ENCODE measurements around the gene SLC27A5.

The SLC27A5 gene

DNA sequence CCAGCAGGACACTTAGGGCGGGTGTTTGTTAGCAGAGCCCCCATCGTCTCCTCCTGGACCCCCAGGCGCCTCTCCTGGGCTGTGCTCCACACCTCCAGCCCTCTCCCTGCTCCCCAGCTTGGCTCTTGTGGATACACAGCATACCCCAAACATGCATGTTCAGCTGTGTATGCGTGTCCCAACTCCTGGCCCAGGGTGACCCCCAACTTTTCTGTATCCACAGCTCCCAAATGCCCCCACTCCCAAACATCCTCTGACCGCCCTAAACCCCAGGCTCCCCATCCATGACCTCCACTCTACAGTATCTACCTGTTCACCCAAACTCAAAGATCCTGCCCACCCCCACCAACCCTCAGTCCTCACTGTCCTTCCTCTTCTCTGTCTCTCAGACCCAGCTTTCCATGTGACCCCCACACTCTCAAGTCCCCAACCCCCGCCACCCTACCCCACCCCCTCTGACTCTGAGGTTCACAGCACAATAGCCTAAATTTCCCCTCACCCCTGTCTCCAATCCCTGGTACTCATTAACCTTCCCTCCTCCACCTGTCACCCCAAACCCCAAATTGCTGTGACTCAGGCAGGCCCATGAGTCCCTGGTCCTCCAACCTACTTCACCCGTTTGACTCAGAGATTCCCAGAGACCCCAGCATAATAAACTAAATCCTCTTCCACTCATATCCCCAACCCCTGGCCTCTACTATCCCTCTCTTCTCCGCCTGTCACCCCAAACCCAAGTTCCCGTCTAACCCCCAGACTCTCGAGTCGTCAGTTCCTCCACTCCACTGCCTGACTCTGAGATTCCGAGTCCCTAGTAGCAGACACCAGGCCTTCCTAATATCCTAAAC is 45.7 kb upstream of the SLC27A5 start:
- peak overlapping the region; percentile 67 to 81; a peak in 3 of 4 replicates for H3K4me3 ChIP-seq (ENCODE audit: low read depth in 1 of 2, low read length in 2 of 2)
- no peak for TF ChIP-seq EZH2 (IDR thresholded peaks at IDR 0.05; ENCODE audit: borderline replicate concordance, low read depth, low read length, severe bottlenecking)
- TF ChIP-seq, protein P1, sequence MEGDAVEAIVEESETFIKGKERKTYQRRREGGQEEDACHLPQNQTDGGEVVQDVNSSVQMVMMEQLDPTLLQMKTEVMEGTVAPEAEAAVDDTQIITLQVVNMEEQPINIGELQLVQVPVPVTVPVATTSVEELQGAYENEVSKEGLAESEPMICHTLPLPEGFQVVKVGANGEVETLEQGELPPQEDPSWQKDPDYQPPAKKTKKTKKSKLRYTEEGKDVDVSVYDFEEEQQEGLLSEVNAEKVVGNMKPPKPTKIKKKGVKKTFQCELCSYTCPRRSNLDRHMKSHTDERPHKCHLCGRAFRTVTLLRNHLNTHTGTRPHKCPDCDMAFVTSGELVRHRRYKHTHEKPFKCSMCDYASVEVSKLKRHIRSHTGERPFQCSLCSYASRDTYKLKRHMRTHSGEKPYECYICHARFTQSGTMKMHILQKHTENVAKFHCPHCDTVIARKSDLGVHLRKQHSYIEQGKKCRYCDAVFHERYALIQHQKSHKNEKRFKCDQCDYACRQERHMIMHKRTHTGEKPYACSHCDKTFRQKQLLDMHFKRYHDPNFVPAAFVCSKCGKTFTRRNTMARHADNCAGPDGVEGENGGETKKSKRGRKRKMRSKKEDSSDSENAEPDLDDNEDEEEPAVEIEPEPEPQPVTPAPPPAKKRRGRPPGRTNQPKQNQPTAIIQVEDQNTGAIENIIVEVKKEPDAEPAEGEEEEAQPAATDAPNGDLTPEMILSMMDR (IDR thresholded peaks at IDR 0.05; ENCODE audit: borderline replicate concordance, extremely low read depth, low read length, poor library complexity, severe bottlenecking) = no peak
- ATAC-seq (ENCODE audit: insufficient read depth, low read depth) (no peak), DNase-seq (no peak)
- peak overlapping the region; percentile 73 for H3K4me2 ChIP-seq (ENCODE audit: insufficient read depth, low read length)
- H3K9me3 ChIP-seq (ENCODE audit: insufficient read depth, low read length, severe bottlenecking) = no peaks in the 10 kb centered on the region
- H2AFZ ChIP-seq (ENCODE audit: low read depth, low read length) = no peak overlapping the region
- peaks cover 35% of the 10 kb centered on the region for H3K36me3 ChIP-seq (ENCODE audit: insufficient read depth, low read length)
- peaks cover 90% of the 10 kb centered on the region for H3K79me2 ChIP-seq (ENCODE audit: insufficient read depth, low read length)
- H3K27me3 ChIP-seq (ENCODE audit: insufficient read depth, low read length, poor library complexity) = no peaks in the 10 kb centered on the region
- peak overlapping the region; percentile 63 for H3K27ac ChIP-seq (ENCODE audit: low read length)
- peaks cover 63% of the 10 kb centered on the region for H3K4me1 ChIP-seq (ENCODE audit: insufficient read depth, low read length)
- H3K9ac ChIP-seq (ENCODE audit: low read depth, low read length) = peak overlapping the region; percentile 96
- H4K20me1 ChIP-seq (ENCODE audit: insufficient read depth, low read length) = peaks cover 33% of the 10 kb centered on the region

DNA sequence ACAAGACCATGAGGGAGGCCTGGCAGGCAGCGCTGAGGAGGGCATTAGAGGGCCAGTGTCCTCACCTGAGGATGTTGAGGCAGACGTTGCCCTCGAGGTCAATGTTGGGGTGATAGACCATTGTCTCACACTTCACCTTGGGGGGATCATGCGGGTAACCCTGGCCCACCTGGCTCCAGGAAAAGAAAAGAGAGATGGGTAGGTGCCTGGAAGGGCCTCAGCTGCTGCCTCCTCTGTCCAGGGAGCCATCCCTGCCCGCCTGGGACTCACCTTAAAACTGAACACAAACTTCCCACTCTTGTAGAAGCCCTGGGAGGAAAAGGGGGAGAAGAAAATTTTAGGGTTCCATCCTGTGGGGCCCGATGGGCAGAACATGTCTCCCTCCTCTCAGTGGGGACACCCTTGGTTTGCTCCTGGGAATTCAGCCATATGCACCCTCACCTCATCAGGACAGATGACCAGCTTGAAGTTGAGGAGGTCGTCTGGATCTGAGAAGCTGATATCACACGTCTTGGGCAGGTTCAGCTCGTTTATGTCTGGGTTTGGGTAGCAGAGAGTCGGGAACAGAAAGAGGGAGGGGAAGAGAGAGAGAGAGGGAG is 44.9 kb upstream of the SLC27A5 start:
- Histone ChIP-seq H3K4me1 (ENCODE audit: insufficient read depth, low read length) (peaks cover 70% of the 10 kb centered on the region), H3K9ac (ENCODE audit: low read depth, low read length) (peak overlapping the region; percentile 96), H3K9me3 (ENCODE audit: insufficient read depth, low read length, severe bottlenecking) (no peaks in the 10 kb centered on the region), H3K36me3 (ENCODE audit: insufficient read depth, low read length) (peaks cover 36% of the 10 kb centered on the region), H2AFZ (ENCODE audit: low read depth, low read length) (no peak overlapping the region), H3K4me2 (ENCODE audit: insufficient read depth, low read length) (peak overlapping the region; percentile 73), H3K79me2 (ENCODE audit: insufficient read depth, low read length) (peaks cover 84% of the 10 kb centered on the region), H3K4me3 (ENCODE audit: low read depth in 1 of 2, low read length in 2 of 2) (peak overlapping the region in 1 of 2 experiments; percentile 81; a peak in 3 of 4 replicates), H3K27ac (ENCODE audit: low read length) (peak overlapping the region; percentile 63), H3K27me3 (ENCODE audit: insufficient read depth, low read length, poor library complexity) (no peaks in the 10 kb centered on the region), H4K20me1 (ENCODE audit: insufficient read depth, low read length) (peaks cover 40% of the 10 kb centered on the region)
- no peak for TF ChIP-seq EZH2 (IDR thresholded peaks at IDR 0.05; ENCODE audit: borderline replicate concordance, low read depth, low read length, severe bottlenecking)
- TF ChIP-seq, protein P1 (IDR thresholded peaks at IDR 0.05; ENCODE audit: borderline replicate concordance, extremely low read depth, low read length, poor library complexity, severe bottlenecking) = no peak
- no peak for ATAC-seq (ENCODE audit: insufficient read depth, low read depth)
- DNase-seq = no peak

DNA sequence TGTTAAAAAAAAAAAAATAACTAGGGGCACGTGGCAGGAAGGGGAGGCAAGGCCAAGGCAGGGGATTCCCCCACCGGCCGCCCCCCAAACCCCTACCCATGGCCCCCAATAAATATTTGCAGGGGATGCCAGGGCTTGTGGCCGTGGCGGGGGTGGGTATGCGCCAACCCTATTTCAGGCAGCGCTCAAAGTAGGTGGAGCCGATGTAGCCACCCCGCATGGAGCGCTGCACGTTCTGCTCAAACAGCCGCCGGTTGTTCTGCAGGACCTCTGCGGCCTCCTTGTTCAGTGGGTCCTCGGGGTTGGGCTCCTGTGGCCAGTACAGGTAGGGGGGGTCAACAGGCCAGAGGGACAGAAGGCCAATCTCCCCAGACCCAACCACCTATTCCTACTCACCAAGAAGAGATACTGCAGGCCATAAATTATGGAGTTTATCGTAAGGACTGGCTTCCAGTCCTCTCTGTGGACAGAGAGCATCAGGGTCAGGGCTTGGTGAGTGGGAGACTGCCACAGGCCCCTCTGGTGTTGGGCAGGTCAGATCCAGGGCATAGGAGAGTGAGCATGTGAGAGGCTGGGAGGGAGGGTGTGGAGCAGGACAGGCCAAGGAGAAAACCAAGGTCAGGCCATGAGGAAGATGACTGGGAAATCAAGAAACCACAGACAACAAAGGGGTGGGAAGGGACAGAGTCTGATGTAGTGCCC is 44.3 kb upstream of the SLC27A5 start:
- peaks cover 38% of the 10 kb centered on the region for H3K36me3 ChIP-seq (ENCODE audit: insufficient read depth, low read length)
- no peak for ATAC-seq (ENCODE audit: insufficient read depth, low read depth)

More for the DNA sequence above, 44.3 kb upstream of the SLC27A5 start:
- peak overlapping the region; percentile 93 for H3K4me2 ChIP-seq (ENCODE audit: insufficient read depth, low read length)
- H4K20me1 ChIP-seq (ENCODE audit: insufficient read depth, low read length) = peaks cover 46% of the 10 kb centered on the region
- TF ChIP-seq EZH2 (IDR thresholded peaks at IDR 0.05; ENCODE audit: borderline replicate concordance, low read depth, low read length, severe bottlenecking) = no peak
- TF ChIP-seq, protein P1 (IDR thresholded peaks at IDR 0.05; ENCODE audit: borderline replicate concordance, extremely low read depth, low read length, poor library complexity, severe bottlenecking) = no peak
- no peaks in the 10 kb centered on the region for H3K27me3 ChIP-seq (ENCODE audit: insufficient read depth, low read length, poor library complexity)
- H3K4me1 ChIP-seq (ENCODE audit: insufficient read depth, low read length) = peaks cover 75% of the 10 kb centered on the region
- DNase-seq = no peak
- H2AFZ ChIP-seq (ENCODE audit: low read depth, low read length) = no peak overlapping the region
- H3K4me3 ChIP-seq (ENCODE audit: low read depth in 1 of 2, low read length in 2 of 2) = peak overlapping the region in 1 of 2 experiments; percentile 22; a peak in 1 of 4 replicates
- no peaks in the 10 kb centered on the region for H3K9me3 ChIP-seq (ENCODE audit: insufficient read depth, low read length, severe bottlenecking)
- peaks cover 82% of the 10 kb centered on the region for H3K79me2 ChIP-seq (ENCODE audit: insufficient read depth, low read length)
- no peak overlapping the region for H3K27ac ChIP-seq (ENCODE audit: low read length)
- peak overlapping the region; percentile 96 for H3K9ac ChIP-seq (ENCODE audit: low read depth, low read length)

Measured in DND-41 (cell line).